ENCODE data around the gene TLX2. TPM values are rescaled to one million over a fixed set of nuclear protein-coding genes. Genes with fewer than 3 reads are reported as not detected.

Gene TLX2
- total and polyA plus RNA-seq, 3 experiments from 2014 or later, result 0.37 to 0.60 TPM; not detected in 1

DNA sequence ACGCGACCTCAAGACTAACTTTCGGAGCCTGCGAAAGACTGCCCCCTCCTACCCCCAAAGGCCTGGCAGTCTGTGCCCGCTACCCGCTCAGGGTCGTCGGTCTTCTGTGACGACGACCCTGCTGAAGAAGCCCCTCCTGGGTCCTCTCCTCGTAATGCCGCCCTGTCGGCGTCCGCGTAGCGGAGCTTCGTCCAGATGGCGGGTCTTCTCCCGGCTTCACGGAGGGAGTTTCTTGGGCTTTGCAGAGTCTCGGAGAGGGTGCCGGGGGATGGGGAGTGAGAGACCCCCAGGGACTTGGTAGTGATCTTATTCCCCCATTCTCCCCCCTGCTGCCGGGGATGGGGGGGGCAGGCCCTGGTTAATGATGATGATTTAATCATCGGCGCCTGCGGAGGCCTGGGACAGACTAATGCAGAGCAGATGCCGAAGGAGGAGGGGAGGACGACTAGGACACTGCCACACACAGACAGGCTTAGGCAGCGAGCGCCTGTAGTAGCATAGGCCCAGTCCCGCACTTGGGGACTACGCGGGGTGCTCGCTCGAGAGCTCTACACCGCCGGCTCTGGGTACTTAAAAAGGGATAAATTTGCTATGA is 6.2 kb upstream of the TLX2 start:
- peaks cover 33% of the 10 kb centered on the region for H3K4me1 ChIP-seq (ENCODE audit: insufficient read depth, low read length)
- H3K27me3 Mint-ChIP-seq, result peaks cover 35 to 57% of the 10 kb centered on the region in 2 donors
- H3K27ac ChIP-seq (ENCODE audit: low read depth, low read length), result peak overlapping the region; percentile 96
- peaks cover 10 to 33% (median 24%) of the 10 kb centered on the region in 3 donors for H3K36me3 Mint-ChIP-seq
- peaks cover 6% of the 10 kb centered on the region for H3K27me3 ChIP-seq (ENCODE audit: insufficient read depth, low read length, poor library complexity, severe bottlenecking)
- H3K4me3 ChIP-seq (ENCODE audit: low read length), result peak overlapping the region; percentile 100
- H3K9me3 ChIP-seq (ENCODE audit: low read length), result no peaks in the 10 kb centered on the region
- peak overlapping the region; percentile 95 to 100 (median 100) for H3K27ac Mint-ChIP-seq
- DNase-seq, result no peak
- H3K36me3 ChIP-seq (ENCODE audit: insufficient read depth, low read length), result peaks cover 9% of the 10 kb centered on the region
- H3K4me1 Mint-ChIP-seq, result peaks cover 36 to 59% (median 52%) of the 10 kb centered on the region in 3 donors
- peak overlapping the region; percentile 95 to 100 (median 100) for H3K4me3 Mint-ChIP-seq
- ChIA-PET CTCF (interaction anchor here (1.4 to 2.4 kb wide), 2 partner anchors 23 to 27 kb away, joined by 3 to 7 read pairs; no protein-coding TSS in a partner anchor), POLR2A (interaction anchor here (0.5 to 1.9 kb wide), 3 partner anchors 8 to 298 kb away, joined by 3 to 10 read pairs (median 4); partner anchors contain the start of genes AUP1 and HTRA2)
- peaks cover 0 to 4% (median 0%) of the 10 kb centered on the region in 5 donors for H3K9me3 Mint-ChIP-seq

DNA sequence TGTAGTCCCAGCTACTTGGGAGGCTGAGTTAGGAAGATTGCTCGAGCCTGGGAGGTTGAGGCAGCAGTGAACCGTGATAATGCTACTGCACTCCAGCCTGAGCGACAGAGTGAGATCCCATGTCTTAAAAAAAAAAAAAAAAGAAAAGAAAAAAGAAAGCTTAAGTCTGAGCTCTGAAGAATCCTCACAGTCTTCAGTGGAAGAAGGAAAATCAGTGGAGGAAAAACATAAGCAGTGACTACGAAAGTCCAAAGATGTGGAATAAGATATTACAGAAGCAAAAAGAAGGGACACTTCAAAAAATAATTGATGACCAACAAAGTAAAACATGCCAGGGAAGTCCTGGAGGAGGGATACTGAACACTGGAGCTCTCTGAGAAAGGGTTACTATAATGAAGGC is 4.0 kb upstream of the TLX2 start:
- no peaks in the 10 kb centered on the region for H3K9me3 ChIP-seq (ENCODE audit: low read length)
- CTCF ChIA-PET, result interaction anchor here (1.0 to 1.7 kb wide), 4 partner anchors 9 to 52 kb away, joined by 3 to 7 read pairs (median 4); partner anchors contain the start of genes CCDC142, TTC31 and WBP1
- H3K27me3 Mint-ChIP-seq, result peaks cover 31 to 48% of the 10 kb centered on the region in 2 donors
- H3K4me1 ChIP-seq (ENCODE audit: insufficient read depth, low read length), result peaks cover 41% of the 10 kb centered on the region
- H3K27ac Mint-ChIP-seq, result no peak overlapping the region
- peaks cover 0 to 4% (median 0%) of the 10 kb centered on the region in 5 donors for H3K9me3 Mint-ChIP-seq
- peaks cover 25% of the 10 kb centered on the region for H3K27me3 ChIP-seq (ENCODE audit: insufficient read depth, low read length, poor library complexity, severe bottlenecking)
- H3K36me3 ChIP-seq (ENCODE audit: insufficient read depth, low read length), result peaks cover 2% of the 10 kb centered on the region
- H3K4me1 Mint-ChIP-seq, result peaks cover 31 to 49% (median 36%) of the 10 kb centered on the region in 3 donors
- H3K4me3 Mint-ChIP-seq, result peak overlapping the region in 1 of 7 donors; percentile 1
- no peak for DNase-seq
- H3K36me3 Mint-ChIP-seq, result peaks cover 7 to 20% (median 14%) of the 10 kb centered on the region in 3 donors
- no peak overlapping the region for H3K27ac ChIP-seq (ENCODE audit: low read depth, low read length)
- POLR2A ChIA-PET, result interaction anchor here (0.6 to 1.0 kb wide), 2 partner anchors 20 to 37 kb away, joined by 3 read pairs; partner anchors contain the start of gene HTRA2
- no peak overlapping the region for H3K4me3 ChIP-seq (ENCODE audit: low read length)

DNA sequence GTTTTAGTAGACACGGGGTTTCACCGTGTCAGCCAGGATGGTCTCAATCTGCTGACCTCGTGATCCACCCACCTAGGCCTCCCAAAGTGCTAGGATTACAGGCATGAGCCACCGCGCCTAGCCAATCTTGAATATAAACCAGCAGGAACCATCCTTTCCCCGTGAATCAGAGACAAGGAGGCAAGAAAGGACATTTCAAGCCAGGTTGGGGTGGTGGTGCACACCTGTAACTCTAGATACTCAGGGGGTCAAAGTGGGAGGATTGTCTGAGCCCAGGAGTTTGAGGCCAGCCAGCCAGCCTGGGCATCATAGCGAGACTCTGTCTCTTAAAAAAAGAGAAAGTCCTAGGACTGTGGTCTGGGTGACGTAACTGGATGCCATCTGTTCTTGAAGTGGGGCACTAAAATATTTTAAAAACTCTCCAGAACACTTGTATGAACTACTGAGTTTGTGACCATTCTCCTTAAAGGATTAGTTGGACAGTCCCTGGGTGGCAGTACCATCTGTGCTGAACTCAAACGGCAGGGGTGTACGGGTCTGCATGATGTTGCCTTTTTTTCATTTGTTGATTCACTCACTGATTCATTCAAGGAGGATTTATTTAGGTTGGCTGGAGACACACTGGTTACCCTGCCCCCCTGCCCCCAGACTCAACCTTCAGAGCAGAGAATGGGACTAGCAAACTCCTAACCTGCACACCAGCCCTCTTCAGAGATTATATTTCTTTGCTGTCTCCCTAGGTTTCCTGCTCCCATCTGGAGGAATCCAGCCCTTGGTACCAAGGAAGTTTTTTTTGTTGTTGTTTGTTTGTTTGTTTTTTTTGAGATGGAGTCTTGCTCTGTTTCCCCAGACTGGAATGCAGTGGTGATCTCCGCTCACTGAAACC is 2.9 kb upstream of the TLX2 start:
- POLR2A ChIA-PET, result interaction anchor here (0.7 kb wide), 1 partner anchor 35 kb away, joined by 7 read pairs; no protein-coding TSS in a partner anchor
- Mint-ChIP-seq H3K9me3 (peaks cover 0 to 4% (median 0%) of the 10 kb centered on the region in 5 donors), H3K4me1 (peaks cover 30 to 50% (median 33%) of the 10 kb centered on the region in 3 donors), H3K36me3 (peaks cover 7 to 14% (median 7%) of the 10 kb centered on the region in 3 donors), H3K4me3 (peak overlapping the region in 2 of 7 donors; percentile 56 to 72), H3K27ac (peak overlapping the region in 1 of 8 donors; percentile 31), H3K27me3 (peaks cover 37 to 47% of the 10 kb centered on the region in 2 donors)
- Histone ChIP-seq H3K9me3 (ENCODE audit: low read length) (no peaks in the 10 kb centered on the region), H3K27ac (ENCODE audit: low read depth, low read length) (no peak overlapping the region), H3K4me1 (ENCODE audit: insufficient read depth, low read length) (peaks cover 42% of the 10 kb centered on the region), H3K36me3 (ENCODE audit: insufficient read depth, low read length) (no peaks in the 10 kb centered on the region), H3K27me3 (ENCODE audit: insufficient read depth, low read length, poor library complexity, severe bottlenecking) (peaks cover 34% of the 10 kb centered on the region), H3K4me3 (ENCODE audit: low read length) (no peak overlapping the region)
- CTCF ChIA-PET, result interaction anchor here (1.0 to 1.6 kb wide), 2 partner anchors 11 to 20 kb away, joined by 3 to 5 read pairs; no protein-coding TSS in a partner anchor
- no peak for DNase-seq

DNA sequence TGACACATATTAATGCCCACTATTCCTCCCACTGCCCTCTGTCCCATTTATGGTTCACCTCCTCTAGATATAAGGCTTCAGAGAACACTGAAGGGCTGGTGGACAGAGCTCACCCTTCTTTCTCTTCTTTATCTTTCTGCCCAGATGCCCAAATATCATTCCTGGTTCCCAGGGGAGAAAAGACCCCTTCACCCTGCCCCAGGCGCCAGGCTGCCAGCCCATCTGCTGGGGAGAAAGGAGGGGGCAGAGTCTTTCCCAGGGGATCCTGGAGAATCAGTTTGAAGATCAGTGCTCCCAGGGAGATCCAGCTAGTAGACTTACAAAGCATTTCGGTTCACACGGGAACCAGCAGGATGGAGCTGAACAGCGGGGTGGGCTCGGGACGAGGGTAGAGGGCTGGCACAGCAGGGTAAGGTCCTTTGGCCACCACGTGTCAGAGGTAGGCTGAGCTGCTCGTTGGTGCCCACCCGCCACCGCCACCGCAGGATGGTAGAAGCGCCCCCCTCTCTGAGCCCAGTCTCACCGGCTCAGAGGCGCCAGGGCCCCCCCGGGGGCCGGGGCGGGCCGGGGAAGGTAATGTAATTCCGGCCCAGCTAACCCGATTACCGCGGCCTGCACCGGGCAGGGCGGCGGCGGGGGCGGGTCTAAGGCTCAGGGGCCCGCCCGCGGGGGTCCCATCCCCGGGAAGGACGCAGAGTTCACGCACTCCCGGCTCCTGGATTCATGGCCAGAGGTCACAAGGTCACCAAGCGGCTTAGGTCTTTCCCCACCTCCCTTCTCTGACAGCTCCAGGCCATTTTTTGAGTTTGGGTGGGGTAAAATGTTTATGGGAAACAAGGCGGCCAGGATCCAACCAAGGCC is 1.3 kb upstream of the TLX2 start:
- no peak for DNase-seq
- Mint-ChIP-seq H3K27me3 (peaks cover 46 to 59% of the 10 kb centered on the region in 2 donors), H3K9me3 (no peaks in the 10 kb centered on the region), H3K4me1 (peaks cover 24 to 42% (median 25%) of the 10 kb centered on the region in 3 donors), H3K27ac (peak overlapping the region in 1 of 8 donors; percentile 29), H3K36me3 (peaks cover 0 to 2% (median 0%) of the 10 kb centered on the region in 3 donors), H3K4me3 (peak overlapping the region in 5 of 7 donors; percentile 41 to 80 (median 47))
- H3K4me1 ChIP-seq (ENCODE audit: insufficient read depth, low read length), result peaks cover 38% of the 10 kb centered on the region
- H3K27me3 ChIP-seq (ENCODE audit: insufficient read depth, low read length, poor library complexity, severe bottlenecking), result peaks cover 49% of the 10 kb centered on the region
- no peak overlapping the region for H3K27ac ChIP-seq (ENCODE audit: low read depth, low read length)
- ChIA-PET POLR2A (interaction anchor here (0.6 to 1.5 kb wide), 2 partner anchors 9 to 16 kb away, joined by 3 to 7 read pairs; partner anchors contain the start of gene AUP1), CTCF (no interaction called here)
- H3K9me3 ChIP-seq (ENCODE audit: low read length), result no peaks in the 10 kb centered on the region
- no peak overlapping the region for H3K4me3 ChIP-seq (ENCODE audit: low read length)
- no peaks in the 10 kb centered on the region for H3K36me3 ChIP-seq (ENCODE audit: insufficient read depth, low read length)

DNA sequence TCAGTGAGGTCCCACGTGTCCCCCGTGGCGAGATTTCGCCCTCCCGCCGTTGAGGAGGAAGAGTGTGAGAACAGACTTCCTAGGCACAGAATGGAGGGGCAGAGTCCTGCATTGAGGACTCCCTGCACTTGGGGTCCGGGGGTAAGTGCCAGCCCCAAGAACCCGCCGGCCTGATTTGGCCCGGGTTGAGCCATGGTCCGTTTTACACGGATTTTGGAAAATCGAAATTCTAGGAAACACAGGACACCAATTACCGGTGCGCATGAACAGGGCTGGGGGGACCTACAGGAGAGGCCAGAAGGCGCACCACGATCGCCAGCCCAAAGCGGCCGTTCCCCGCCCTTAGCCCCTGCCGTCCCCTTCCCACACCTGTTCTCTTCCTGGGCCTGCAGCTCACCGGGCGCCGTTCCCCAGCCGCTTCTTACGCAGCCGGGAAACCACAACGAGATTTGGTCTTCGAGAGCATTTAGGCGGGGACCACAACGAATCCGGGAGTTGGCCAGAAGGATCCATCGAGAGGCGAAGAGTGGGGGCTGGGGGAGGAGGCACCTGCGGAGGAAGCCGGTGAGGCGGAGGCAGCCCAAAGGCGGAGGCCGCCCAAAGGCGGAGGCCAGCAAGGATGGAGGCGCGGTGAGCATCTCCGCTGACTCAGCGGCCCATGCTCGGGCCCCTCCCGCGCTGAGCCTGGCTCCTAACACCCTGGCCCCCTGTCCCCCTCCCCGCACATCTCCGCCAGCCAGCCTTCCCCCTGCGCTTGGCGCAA is 464 bp upstream of the TLX2 start:
- no peaks in the 10 kb centered on the region for H3K9me3 ChIP-seq (ENCODE audit: low read length)
- Mint-ChIP-seq H3K27me3 (peaks cover 51 to 67% of the 10 kb centered on the region in 2 donors), H3K4me1 (peaks cover 17 to 34% (median 18%) of the 10 kb centered on the region in 3 donors), H3K36me3 (no peaks in the 10 kb centered on the region), H3K4me3 (peak overlapping the region; percentile 41 to 82 (median 48)), H3K27ac (peak overlapping the region in 1 of 8 donors; percentile 29), H3K9me3 (no peaks in the 10 kb centered on the region)
- CTCF ChIA-PET, result interaction anchor here (1.6 kb wide), 1 partner anchor 13 kb away, joined by 3 read pairs; no protein-coding TSS in a partner anchor
- no peak overlapping the region for H3K4me3 ChIP-seq (ENCODE audit: low read length)
- H3K27me3 ChIP-seq (ENCODE audit: insufficient read depth, low read length, poor library complexity, severe bottlenecking), result peaks cover 58% of the 10 kb centered on the region
- peaks cover 33% of the 10 kb centered on the region for H3K4me1 ChIP-seq (ENCODE audit: insufficient read depth, low read length)
- no peaks in the 10 kb centered on the region for H3K36me3 ChIP-seq (ENCODE audit: insufficient read depth, low read length)
- POLR2A ChIA-PET, result interaction anchor here (1.5 kb wide), 1 partner anchor 10 kb away, joined by 7 read pairs; no protein-coding TSS in a partner anchor
- peak in 2 of 5 donors; percentile 7 to 25 for DNase-seq
- H3K27ac ChIP-seq (ENCODE audit: low read depth, low read length), result no peak overlapping the region

DNA sequence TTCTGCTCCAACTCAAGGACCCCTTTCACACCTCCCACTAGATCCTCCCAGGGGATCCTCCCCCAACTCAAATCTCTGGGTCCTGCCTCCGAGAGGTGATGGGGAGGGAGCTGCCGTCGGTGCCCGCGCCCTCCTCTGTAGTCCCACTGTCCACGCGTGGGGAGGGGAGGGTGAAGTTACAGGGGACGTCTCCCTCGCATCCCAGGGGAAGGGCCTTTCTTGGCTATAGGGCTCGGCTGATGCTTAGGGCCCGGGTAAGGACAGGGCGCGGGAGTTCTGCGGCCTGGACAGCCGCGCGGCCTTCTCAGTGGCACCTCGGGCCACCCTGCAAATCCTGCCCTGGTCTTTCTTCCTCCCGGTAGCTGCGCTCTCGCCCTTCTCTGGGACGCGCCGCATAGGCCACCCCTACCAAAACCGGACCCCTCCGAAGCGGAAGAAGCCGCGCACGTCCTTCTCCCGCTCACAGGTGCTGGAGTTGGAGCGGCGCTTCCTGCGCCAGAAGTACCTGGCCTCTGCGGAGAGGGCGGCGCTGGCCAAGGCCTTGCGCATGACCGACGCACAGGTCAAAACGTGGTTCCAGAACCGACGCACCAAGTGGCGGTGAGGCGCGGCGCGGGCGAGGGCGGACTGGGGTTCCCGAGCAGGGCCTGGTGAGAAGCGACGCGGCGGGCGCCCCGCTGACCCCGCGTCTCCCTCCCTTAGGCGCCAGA is 1.2 kb downstream of the TLX2 start:
- Histone ChIP-seq H3K27ac (ENCODE audit: low read depth, low read length) (no peak overlapping the region), H3K4me1 (ENCODE audit: insufficient read depth, low read length) (peaks cover 33% of the 10 kb centered on the region), H3K9me3 (ENCODE audit: low read length) (no peaks in the 10 kb centered on the region), H3K36me3 (ENCODE audit: insufficient read depth, low read length) (no peaks in the 10 kb centered on the region), H3K4me3 (ENCODE audit: low read length) (no peak overlapping the region), H3K27me3 (ENCODE audit: insufficient read depth, low read length, poor library complexity, severe bottlenecking) (peaks cover 73% of the 10 kb centered on the region)
- Mint-ChIP-seq H3K27ac (peak overlapping the region in 1 of 8 donors; percentile 47), H3K27me3 (peaks cover 66 to 77% of the 10 kb centered on the region in 2 donors), H3K4me1 (peaks cover 15 to 32% (median 18%) of the 10 kb centered on the region in 3 donors), H3K4me3 (peak overlapping the region in 6 of 7 donors; percentile 60 to 85 (median 70)), H3K36me3 (no peaks in the 10 kb centered on the region), H3K9me3 (no peaks in the 10 kb centered on the region)
- ChIA-PET POLR2A (interaction anchor here (1.0 kb wide), 1 partner anchor 9 kb away, joined by 3 read pairs; no protein-coding TSS in a partner anchor), CTCF (interaction anchor here (1.6 kb wide), 1 partner anchor 15 kb away, joined by 3 read pairs; no protein-coding TSS in a partner anchor)
- peak in 1 of 5 donors; percentile 15 for DNase-seq
